Measurements from ENCODE around the gene CA14.
A peak's percentile ranks its signal among the peaks of the same experiment; 100 is the strongest.
"Not testable (repeated sequence)": the region's sequence is repeated elsewhere in the genome, so short reads cannot be mapped to it uniquely, and the experiment has no call there.

Gene CA14

DNA sequence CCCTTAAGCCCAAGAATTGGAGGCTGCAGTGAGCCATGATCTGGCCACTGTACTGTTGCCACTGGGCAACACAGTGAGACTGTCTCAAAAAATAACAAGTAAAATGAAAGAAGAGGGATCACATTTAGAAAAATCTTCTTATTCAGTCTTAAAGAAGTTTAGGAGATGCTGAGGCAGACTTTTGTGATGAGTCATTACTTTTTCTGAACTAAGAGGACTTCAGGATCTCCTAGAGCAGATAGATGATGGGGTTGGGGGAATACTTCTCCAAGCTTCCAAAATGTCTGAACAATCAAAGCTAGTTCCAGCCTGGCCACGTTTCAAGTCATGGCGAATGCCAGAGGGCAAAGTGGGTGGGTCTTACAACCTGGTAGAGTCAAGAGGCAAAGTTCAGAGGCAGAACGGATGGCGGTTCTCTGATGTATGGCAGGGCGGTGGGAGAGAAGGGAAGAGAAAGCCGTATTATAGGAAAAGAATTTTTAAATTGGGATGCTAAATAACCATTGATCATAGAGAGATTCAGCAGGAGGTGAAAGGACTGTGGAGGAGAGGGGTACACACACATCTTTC lies 22.6 kb downstream of the CA14 start:
- no peak for DNase-seq (ENCODE audit: low read depth in 1 of 2, low spot score in 1 of 2)

- peak in 1 of 2 donors; percentile 37 for DNase-seq (ENCODE audit: low read depth in 1 of 2, low spot score in 1 of 2)
Observed at GRCh38 chr1:150281221-150281757, 23.7 kb downstream of the CA14 start.

GRCh38 chr1:150281758-150282557 lies 24.4 kb downstream of the CA14 start, which contains the start of gene CIART:
Gene CIART, plus strand, starts transcription at chr1:150282554. Its CDS starts 714 bp downstream, at chr1:150283268.
- peak; percentile 41 to 70 for DNase-seq (ENCODE audit: low read depth in 1 of 2, low spot score in 1 of 2)

GRCh38 chr1:150282558-150282958 lies 25.0 kb downstream of the CA14 start:
- DNase-seq (ENCODE audit: low read depth in 1 of 2, low spot score in 1 of 2) = no peak

DNA sequence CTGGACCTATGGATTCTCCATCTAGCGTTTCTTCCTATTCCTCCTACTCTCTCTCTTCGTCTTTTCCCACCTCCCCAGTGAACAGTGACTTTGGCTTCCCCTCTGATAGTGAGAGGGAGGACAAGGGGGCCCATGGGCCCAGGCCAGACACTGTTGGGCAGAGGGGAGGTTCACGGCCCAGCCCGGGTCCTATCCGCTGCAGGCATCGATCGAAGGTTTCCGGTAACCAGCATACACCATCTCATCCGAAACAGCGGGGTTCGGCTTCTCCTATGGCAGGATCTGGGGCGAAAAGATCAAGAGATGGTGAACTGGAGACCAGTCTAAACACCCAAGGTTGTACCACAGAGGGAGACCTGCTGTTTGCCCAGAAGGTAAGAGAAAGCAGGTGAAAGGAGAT lies 25.7 kb downstream of the CA14 start:
- DNase-seq (ENCODE audit: low read depth in 1 of 2, low spot score in 1 of 2) = no peak

DNA sequence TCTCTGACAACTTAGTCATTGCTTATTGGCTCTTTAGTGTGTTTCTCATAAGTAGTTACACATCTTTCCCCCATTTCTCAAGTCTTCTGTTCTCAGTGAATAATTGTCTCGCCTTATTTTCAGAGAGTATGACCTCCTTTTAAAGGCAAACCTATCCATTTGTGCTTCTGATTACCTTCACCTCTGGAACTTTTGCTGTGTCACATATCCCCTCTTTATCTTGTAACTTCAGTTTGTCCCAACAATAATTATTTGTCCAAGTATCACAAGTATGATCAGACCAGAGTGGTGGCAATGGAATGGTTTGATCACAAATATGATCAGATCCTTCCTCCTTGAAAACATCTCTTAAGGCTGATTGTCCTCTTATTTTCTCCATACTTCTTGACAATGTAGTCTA lies 30.8 kb downstream of the CA14 start:
- DNase-seq (ENCODE audit: low read depth in 1 of 2, low spot score in 1 of 2) = no peak

DNA sequence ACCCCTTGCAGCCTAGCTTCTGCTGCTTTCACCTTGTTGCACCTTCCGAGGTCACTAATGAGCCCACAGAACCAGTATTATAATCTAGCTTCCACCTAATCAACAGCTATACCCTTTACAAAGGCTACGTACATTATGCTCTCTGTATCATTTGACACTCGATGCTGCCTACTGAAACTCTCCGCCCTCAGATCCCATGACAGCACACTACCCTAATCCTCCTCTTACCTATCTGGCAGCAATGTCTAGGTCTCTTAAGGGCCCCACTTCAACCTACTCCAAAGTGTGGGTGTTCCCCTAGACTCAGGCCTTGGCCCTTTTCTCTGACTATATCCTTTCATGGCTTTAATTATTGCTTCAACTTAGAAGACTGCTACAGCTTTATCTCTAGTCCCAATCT lies 31.2 kb downstream of the CA14 start:
- DNase-seq (ENCODE audit: low read depth in 1 of 2, low spot score in 1 of 2) = no peak

GRCh38 chr1:150293433-150294253 lies 36.1 kb downstream of the CA14 start, which contains the start of gene MRPS21:
Gene MRPS21, plus strand, starts transcription at chr1:150293861. Its CDS starts 506 bp downstream, at chr1:150294367.
- DNase-seq (ENCODE audit: low read depth in 1 of 2, low spot score in 1 of 2) = peak; percentile 75 to 87

- DNase-seq (ENCODE audit: low read depth in 1 of 2, low spot score in 1 of 2) = no peak
Observed at GRCh38 chr1:150295476-150295875, 37.9 kb downstream of the CA14 start.

DNA sequence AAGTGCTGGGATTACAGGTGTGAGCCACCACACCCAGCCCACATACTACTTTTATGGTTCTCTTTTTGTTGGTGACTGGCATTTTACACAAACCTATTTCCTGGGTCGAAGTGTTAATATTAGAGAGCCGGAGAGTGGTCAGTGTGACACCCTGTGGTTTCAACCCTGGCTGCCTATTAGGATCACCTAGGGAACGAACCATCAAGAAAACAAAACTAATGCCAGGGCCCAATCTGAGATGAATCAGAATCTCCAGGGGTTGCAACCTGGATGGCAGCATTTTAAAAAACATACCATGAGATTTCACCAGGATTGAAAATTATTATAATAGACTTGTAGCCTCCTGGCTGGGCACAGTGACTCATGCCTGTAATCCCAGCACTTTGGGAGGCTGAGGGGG lies 42.1 kb downstream of the CA14 start:
- no peak for DNase-seq (ENCODE audit: low read depth in 1 of 2, low spot score in 1 of 2)

DNA sequence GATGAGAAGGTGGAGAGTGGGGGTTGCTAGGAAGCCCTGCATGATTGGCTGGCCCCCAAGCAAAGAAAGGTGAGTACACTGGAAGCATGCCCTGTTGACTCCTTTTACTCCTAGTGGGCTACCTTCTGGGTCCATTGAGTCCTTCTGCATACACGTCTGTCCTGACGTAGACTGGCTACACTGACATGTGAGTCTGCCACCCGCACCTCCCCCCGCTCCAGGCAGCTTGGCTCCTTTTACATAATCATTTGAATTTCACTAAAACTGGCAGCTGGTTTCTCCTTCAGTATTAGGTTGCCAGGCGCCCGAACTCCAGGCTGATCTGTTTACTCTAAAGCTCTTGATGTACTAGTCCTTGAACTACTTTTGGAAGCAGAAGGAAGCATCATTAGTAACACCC lies 44.8 kb downstream of the CA14 start:
- no peak for DNase-seq (ENCODE audit: low read depth in 1 of 2, low spot score in 1 of 2)

DNA sequence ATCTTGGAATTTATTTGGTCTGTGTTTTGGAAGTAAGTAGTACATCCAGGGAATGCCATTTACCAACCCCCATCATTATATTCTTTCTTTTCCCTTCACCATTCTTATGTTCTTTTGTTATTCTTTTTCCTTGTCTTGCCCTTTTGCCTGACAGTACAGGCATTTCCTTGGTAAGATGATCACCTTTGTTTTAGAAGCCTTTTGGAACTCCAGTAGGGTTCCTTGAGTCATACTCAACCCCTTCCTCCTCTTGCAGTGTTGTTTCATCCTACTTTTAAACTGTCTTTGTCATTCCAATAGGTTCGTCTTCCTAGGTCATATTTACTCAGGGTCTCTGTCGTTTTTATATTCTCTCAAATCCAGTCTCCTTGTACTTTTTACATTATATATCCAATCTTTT lies 45.3 kb downstream of the CA14 start:
- DNase-seq (ENCODE audit: low read depth in 1 of 2, low spot score in 1 of 2) = no peak

DNA sequence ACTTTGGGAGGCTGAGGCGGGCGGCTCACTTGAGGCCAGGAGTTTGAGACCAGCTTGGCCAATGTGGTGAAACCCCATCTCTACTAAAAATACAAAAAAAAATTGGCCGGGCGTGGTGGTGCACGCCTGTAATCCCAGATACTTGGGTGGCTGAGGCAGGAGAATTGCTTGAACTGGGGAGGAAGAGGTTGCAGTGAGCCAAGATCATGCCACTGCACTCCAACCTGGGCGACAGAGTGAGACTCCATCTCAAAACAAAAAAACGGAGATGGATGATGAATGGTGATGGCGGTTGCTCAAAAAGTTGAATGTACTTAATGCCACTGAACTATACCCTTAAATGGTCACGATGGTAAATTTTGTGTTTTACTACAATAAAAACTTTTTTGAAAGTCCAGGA lies 51.0 kb downstream of the CA14 start:
- not testable (repeated sequence) for DNase-seq (ENCODE audit: low read depth in 1 of 2, low spot score in 1 of 2)

GRCh38 chr1:150309758-150310508 lies 52.4 kb downstream of the CA14 start:
- DNase-seq (ENCODE audit: low read depth in 1 of 2, low spot score in 1 of 2) = no peak

- DNase-seq (ENCODE audit: low read depth in 1 of 2, low spot score in 1 of 2) = no peak
Observed at GRCh38 chr1:150311762-150312161, 54.2 kb downstream of the CA14 start.
